Right cardiac atrium (tissue), 5 donors: ENCODE data around the gene HK2. TPM values are rescaled to one million over a fixed set of nuclear protein-coding genes. Genes with fewer than 3 reads are reported as not detected.

ENCODE experiments used
- ATAC-seq, 2 donors: fragments of 200-7000 bp; cut with Tn5 transposase; one replicate each; pipeline versions ENCODE4 v1.8.0 to v1.9.1; 2020; ENCODE audit warnings: moderate library complexity in 2 of 2, mild to moderate bottlenecking in 1 of 2
- DNase-seq, 3 donors: peaks; one replicate each; pipeline ENCODE4 v3.0.0-alpha.2; 2020
- H3K27ac ChIP-seq: one replicate; pipeline ENCODE4 v1.5.1; 2013; ENCODE audit warnings: mild to moderate bottlenecking, low read length, control low read depth, moderate library complexity
- H3K27me3 ChIP-seq: one replicate; pipeline ENCODE4 v1.6.1; 2013; ENCODE audit not compliant: control insufficient read depth, insufficient read depth
- H3K4me1 ChIP-seq: one replicate; pipeline ENCODE4 v1.6.1; 2013; ENCODE audit warnings: low read length; ENCODE audit not compliant: control insufficient read depth, insufficient read depth
- H3K4me3 ChIP-seq: one replicate; pipeline ENCODE4 v1.5.1; 2013; ENCODE audit warnings: low read length, control low read depth
- H3K9me3 ChIP-seq: one replicate; pipeline ENCODE4 v1.6.1; 2013; ENCODE audit warnings: low read length; ENCODE audit not compliant: control insufficient read depth
- WGBS: extraction: QIAGEN DNeasy Blood & Tissue Kit; methylation state at CpG from one replicate; pipeline ENCODE4 v1.1.7; 2013; 5-methylcytosine and 5-hydroxymethylcytosine counted together
- intact Hi-C, 4 donors: fragments of 100-400 bp; cut with DNase I; formaldehyde crosslinking; loops; one replicate each; pipeline versions ENCODE4 v1.11.0 to v1.14.0; 2022 to 2023
- polyA plus RNA-seq: library from polyadenylated mRNA; stranded (reverse); fragments of 200-250 nt; gene quantifications from one replicate; pipeline ENCODE4 v1.2.3, GENCODE V29; 2013
- total RNA-seq, 4 donors: library from RNA; stranded (reverse); fragmentation: NEBNext Ultra II Directional; extraction: Animal tissue kit (Norgen Biotek cat#: 25700); gene quantifications; one replicate each; pipeline ENCODE4 v1.2.1, GENCODE V29; 2021
- donor health status: healthy with polysubstance abuse.
- donor health status: DM: no; HTN: yes; CAD: no.
- donor health status: DM: no; HTN: no; CAD: no.
- donor health status: DM: no; HTN: yes; CAD: no; lungs with severe emphysema.
- donor health status: DM: yes; HTN: yes; CAD: no.

The HK2 gene
- total and polyA plus RNA-seq, 5 donors: 2.0 to 6.0 (median 2.9) TPM

DNA sequence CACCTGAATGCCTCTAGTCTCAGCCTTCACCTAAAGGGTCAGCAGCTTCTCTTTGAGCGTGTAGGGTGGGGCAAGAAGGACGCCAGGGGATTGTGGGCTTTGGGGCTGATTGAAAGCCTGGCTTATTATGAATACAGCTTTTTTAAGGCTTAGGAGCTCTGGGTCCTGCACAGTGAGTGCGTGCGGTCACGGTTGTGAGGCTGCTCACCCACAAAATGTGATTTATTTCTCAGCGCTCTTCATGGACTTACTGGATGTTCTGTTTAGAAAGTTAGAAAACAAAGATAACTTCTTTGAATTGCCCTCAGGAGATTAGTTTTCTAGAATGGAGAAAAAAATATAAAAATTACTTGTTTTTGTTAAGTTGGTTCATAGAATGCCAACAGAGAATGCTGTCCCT lies 37.5 kb downstream of the HK2 start:
- peaks cover 2% of the 10 kb centered on the region for H3K4me1 ChIP-seq
- intact Hi-C loops: no loop called here
- DNase-seq (no peak), ATAC-seq (no peak)
- H3K4me3 ChIP-seq: no peak overlapping the region
- WGBS: 95% methylated on average over 6 of the region's 6 CpGs
- no peak overlapping the region for H3K27ac ChIP-seq
- H3K9me3 ChIP-seq: no peaks in the 10 kb centered on the region
- H3K27me3 ChIP-seq: no peaks in the 10 kb centered on the region

DNA sequence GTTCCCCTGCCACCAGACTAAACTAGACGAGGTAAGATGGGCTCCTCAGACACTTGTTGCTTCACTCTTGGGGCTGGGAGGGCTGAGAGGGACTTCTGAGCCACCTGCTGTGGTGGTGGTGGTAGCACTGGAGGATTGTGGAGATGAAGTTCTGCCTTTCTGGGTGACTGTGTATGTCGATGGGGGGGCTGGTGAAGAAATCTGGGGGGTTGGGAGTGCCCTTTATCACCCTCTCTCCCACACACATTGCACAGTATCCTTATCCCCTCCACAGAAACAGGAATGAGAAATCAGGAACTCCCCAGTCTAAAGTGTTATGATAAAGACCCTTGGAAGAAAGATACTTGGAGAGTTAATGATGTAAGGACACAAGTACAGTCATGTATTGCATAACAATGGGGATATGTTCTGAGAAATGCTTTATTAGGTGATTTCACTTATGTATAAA lies 38.5 kb downstream of the HK2 start:
- no peak overlapping the region for H3K4me3 ChIP-seq
- H3K27ac ChIP-seq: no peak overlapping the region
- 70% methylated on average over 2 of the region's 2 CpGs for WGBS
- peaks cover 2% of the 10 kb centered on the region for H3K4me1 ChIP-seq
- no peaks in the 10 kb centered on the region for H3K27me3 ChIP-seq
- H3K9me3 ChIP-seq: no peaks in the 10 kb centered on the region
- DNase-seq (no peak), ATAC-seq (no peak)
- intact Hi-C loops: no loop called here

DNA sequence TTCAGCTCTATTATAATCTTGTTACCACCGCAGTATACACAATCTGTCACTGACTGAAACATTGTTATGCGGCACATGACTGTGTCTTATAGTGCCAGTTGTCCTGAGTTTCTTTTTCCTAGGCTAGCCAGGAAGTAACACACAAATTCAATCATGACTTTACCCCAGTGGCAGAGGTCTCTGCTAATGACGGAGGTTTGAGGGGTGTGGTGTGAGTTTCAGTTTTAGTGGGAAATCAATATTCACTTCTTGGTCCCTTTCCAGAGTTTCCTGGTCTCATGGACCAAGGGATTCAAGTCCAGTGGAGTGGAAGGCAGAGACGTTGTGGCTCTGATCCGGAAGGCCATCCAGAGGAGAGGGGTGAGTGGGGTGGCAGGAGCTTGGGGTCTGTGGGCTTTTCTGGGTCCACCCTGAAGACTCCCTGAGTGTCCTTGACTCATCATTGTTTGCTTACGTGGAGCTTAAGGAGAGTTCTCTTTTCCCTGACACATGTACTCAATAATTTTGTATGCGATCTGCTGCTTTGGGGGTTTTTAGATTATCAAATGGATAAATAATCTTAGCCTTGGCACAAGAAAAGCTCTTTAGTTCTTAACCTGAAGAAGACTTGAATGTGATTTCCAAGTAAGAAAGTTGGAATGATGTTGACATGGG lies 39.2 kb downstream of the HK2 start:
- Histone ChIP-seq H3K27ac (no peak overlapping the region), H3K9me3 (no peaks in the 10 kb centered on the region), H3K27me3 (no peaks in the 10 kb centered on the region), H3K4me1 (peaks cover 1% of the 10 kb centered on the region), H3K4me3 (no peak overlapping the region)
- WGBS: 90% methylated on average over 7 of the region's 7 CpGs
- DNase-seq (no peak), ATAC-seq (no peak)
- intact Hi-C loops: no loop called here

DNA sequence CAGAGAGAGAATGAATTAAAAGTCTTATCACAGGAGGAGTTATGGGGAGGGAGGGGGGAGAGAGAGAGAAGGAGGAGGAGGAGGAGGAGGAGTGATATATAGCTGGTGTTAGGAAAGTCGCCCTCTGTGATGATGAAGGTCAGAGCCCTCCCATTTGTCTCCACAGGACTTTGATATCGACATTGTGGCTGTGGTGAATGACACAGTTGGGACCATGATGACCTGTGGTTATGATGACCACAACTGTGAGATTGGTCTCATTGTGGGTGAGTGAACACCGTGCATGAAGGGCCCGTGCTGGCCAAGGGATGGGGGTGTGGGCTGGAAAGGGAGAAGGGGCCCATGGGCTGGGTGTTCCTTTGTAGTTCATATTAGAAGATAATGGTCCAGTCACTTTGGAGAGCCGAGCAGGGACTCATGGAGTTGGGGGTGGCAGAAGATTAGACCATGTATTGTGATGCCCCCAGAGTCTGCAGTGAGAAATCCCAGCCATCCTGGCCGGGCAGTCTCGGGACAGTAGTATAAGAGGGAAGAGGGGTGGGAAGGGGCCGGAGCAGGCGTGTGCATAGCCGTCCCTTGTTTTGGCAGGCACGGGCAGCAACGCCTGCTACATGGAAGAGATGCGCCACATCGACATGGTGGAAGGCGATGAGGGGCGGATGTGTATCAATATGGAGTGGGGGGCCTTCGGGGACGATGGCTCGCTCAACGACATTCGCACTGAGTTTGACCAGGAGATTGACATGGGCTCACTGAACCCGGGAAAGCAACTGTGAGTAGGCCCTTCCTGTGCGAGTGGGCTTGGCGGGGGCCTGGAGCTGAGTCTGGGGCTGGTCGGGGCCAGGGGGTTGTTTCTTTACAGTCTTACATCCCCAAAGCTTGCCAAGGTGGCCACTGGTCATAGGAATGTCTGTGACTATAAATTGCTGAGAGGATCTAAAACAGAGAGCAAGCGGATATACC lies 40.0 kb downstream of the HK2 start:
- H3K9me3 ChIP-seq: no peaks in the 10 kb centered on the region
- no peaks in the 10 kb centered on the region for H3K27me3 ChIP-seq
- H3K4me3 ChIP-seq: no peak overlapping the region
- no peak for ATAC-seq
- WGBS: 92% methylated on average over 26 of the region's 26 CpGs
- H3K4me1 ChIP-seq: no peaks in the 10 kb centered on the region
- intact Hi-C loops: no loop called here
- no peak for DNase-seq
- H3K27ac ChIP-seq: no peak overlapping the region

DNA sequence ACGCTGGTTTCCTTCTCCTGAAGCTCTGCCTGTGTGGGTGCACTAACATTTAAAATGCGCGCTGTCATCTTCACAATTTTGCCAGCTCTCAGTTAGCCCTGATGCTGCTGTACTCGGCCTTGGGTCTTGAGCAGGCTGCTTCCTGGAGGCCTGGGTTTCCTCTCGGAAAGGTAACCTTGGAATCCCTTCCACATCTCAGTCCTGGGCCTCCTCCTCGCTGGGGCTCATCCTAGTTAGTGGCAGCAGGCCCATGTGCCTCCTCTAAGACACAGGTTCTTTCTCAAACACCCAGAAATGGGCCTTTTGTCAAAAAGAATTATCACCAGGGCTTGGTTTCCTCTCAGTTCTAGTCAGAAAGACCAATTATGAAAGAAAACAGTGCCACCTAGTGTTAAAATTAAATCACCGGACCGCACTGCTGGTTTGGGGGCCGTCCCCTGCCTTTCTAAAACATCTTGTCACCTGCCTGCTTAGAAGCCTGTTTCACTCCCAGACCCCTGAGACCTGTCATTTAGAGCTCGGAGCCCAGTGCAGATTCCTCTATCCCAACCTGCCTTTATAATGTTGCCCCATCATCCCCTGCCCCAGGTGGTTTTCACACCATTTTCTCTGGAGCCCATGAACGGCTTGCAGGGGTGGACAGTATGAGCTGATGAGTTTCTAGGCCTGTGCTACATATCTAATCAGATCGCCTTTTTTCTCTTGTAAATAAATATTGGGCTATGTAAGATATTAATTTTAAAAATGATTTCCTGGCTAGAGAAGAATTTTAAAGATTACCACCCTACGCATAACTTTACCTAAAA lies 42.4 kb downstream of the HK2 start:
- ATAC-seq (peak; percentile 73 to 80), DNase-seq (no peak)
- intact Hi-C loops: loop anchor here (2.0 to 5.0 kb wide), 2 partner anchors 161 to 184 kb away; no protein-coding TSS in a partner anchor

DNA sequence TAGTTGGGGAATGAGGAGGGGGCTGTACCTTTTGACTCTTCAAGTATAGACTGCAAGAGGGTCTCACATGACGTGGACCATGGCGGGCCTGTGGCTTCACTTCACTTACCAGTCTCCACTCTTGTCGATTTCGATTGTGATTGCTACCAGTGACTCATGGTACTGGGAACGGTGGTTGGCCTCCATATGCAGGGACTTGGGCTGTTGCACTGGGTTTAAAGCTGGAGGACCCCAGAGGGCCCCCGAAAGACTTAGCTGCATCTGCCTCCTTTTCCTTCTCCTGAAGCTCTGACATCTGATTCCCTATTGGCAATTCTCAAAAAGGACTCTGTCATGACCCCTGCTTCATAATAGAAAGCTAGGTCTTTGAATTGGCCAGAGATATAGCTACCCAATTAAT lies 43.4 kb downstream of the HK2 start:
- Histone ChIP-seq H3K9me3 (no peaks in the 10 kb centered on the region), H3K27me3 (no peaks in the 10 kb centered on the region), H3K27ac (no peak overlapping the region), H3K4me3 (no peak overlapping the region), H3K4me1 (no peaks in the 10 kb centered on the region)
- ATAC-seq (no peak), DNase-seq (no peak)
- intact Hi-C loops: loop anchor here (2.0 to 5.0 kb wide), 2 partner anchors 163 to 185 kb away; no protein-coding TSS in a partner anchor
- 84% methylated on average over 6 of the region's 6 CpGs for WGBS

More for the DNA sequence above, 42.4 kb downstream of the HK2 start:
- H3K27ac ChIP-seq: no peak overlapping the region
- H3K27me3 ChIP-seq: no peaks in the 10 kb centered on the region
- no peak overlapping the region for H3K4me3 ChIP-seq
- no peaks in the 10 kb centered on the region for H3K9me3 ChIP-seq
- WGBS: 45% methylated on average over 13 of the region's 13 CpGs
- H3K4me1 ChIP-seq: no peaks in the 10 kb centered on the region

DNA sequence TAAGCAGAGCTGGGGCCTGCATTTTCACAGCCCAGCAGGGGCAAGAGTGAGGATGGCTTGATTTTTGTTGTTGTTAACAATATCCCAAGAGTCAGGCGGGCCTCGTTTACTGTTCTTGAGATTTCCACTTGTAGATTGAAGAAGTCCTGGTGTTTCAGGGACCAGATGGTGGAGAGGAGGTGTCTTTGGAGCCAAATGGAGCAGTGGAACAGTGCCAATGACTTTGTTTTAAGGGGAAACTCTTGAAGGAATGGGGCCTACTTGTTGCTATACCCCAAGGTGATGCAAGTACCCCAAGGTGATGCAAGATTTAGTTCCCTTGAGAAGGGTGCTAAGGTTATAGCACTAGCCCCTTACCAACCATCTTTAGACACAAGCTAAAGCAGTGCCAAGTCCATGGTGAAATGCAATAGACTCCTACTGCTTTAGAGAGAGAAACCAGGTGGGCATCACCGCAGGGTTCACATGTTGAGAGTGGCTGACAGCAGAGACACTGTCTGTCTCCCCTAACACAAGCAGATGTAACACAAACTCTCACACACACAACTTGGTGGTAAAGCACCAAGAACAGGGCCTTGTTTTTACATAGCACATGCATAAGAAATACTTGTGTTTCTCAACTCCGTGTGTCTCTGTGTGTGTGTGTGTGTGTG lies 44.0 kb downstream of the HK2 start:
- Histone ChIP-seq H3K27me3 (no peaks in the 10 kb centered on the region), H3K4me3 (no peak overlapping the region), H3K27ac (no peak overlapping the region), H3K9me3 (no peaks in the 10 kb centered on the region), H3K4me1 (no peaks in the 10 kb centered on the region)
- intact Hi-C loops: loop anchor here (2.0 to 5.0 kb wide), 2 partner anchors 163 to 186 kb away; no protein-coding TSS in a partner anchor
- ATAC-seq (no peak), DNase-seq (no peak)
- 83% methylated on average over 4 of the region's 4 CpGs for WGBS

DNA sequence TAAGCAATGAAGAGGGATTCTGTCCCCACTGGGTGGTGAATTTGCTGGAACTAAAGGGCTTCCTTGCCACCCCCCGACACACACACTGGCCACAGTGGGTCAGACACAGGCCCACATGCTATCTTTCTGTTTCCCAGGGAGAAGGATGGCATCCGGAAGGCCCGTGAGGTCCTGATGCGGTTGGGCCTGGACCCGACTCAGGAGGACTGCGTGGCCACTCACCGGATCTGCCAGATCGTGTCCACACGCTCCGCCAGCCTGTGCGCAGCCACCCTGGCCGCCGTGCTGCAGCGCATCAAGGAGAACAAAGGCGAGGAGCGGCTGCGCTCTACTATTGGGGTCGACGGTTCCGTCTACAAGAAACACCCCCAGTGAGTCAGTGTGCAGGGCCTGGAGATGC lies 44.6 kb downstream of the HK2 start:
- no peak for DNase-seq
- Histone ChIP-seq H3K9me3 (no peaks in the 10 kb centered on the region), H3K4me3 (no peak overlapping the region), H3K27ac (no peak overlapping the region), H3K4me1 (no peaks in the 10 kb centered on the region), H3K27me3 (no peaks in the 10 kb centered on the region)
- ATAC-seq: no peak
- intact Hi-C loops: loop anchor here in 2 of 4 donors (5.0 kb wide), 1 partner anchor 186 kb away; no protein-coding TSS in a partner anchor
- 96% methylated on average over 20 of the region's 20 CpGs for WGBS

DNA sequence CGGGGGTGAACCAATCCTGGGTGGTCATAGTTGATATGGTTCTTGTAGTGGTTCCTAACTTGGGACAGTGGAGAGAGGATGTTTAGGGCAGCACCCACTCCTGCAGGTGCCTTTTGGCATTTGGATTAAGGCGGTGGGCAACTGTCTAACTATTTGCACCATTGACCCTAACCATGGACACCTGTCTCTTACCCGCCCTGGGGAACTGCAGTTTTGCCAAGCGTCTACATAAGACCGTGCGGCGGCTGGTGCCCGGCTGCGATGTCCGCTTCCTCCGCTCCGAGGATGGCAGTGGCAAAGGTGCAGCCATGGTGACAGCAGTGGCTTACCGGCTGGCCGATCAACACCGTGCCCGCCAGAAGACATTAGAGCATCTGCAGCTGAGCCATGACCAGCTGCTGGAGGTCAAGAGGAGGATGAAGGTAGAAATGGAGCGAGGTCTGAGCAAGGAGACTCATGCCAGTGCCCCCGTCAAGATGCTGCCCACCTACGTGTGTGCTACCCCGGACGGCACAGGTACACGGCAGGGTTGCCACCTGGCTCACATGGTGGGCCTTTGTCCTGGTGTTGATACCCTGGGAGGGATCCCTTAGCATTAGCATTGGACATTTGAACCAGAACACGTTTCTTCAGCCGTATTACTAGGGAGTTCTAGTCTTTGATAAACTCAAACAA lies 46.3 kb downstream of the HK2 start:
- H3K9me3 ChIP-seq: no peaks in the 10 kb centered on the region
- no peak overlapping the region for H3K4me3 ChIP-seq
- 96% methylated on average over 24 of the region's 24 CpGs for WGBS
- no peaks in the 10 kb centered on the region for H3K27me3 ChIP-seq
- H3K27ac ChIP-seq: no peak overlapping the region
- H3K4me1 ChIP-seq: no peaks in the 10 kb centered on the region
- intact Hi-C loops: no loop called here
- ATAC-seq: no peak
- no peak for DNase-seq

DNA sequence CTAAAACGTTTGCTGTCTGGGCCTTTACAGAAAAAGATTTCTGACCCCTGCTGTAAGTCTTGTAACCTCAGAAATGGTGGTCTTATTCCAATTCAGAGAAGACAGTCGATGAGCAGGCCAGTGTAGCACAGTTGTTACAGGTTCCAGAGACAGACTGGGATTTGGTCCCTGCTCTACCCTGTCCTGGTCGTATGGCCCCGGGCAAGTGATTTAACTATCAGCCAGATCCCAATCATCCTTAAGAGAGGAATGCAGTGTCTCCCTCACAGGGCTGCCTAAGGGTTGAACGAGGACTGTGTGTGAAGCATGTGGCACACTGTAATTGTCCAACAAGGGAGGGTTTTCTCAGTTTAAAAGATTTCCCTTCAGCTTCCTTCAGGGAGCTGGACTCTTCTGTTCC lies 47.2 kb downstream of the HK2 start:
- H3K9me3 ChIP-seq: no peaks in the 10 kb centered on the region
- no peak overlapping the region for H3K27ac ChIP-seq
- intact Hi-C loops: no loop called here
- ATAC-seq (no peak), DNase-seq (no peak)
- no peak overlapping the region for H3K4me3 ChIP-seq
- H3K27me3 ChIP-seq: no peaks in the 10 kb centered on the region
- H3K4me1 ChIP-seq: no peaks in the 10 kb centered on the region
- WGBS: 71% methylated on average over 5 of the region's 5 CpGs
